Measurements from ENCODE around the gene CLTCL1. TPM values are rescaled to one million over a fixed set of nuclear protein-coding genes. Genes with fewer than 3 reads are reported as not detected.

Gene CLTCL1
- total and polyA plus RNA-seq, 10 donors: 1.0 to 12.4 (median 6.1) TPM

DNA sequence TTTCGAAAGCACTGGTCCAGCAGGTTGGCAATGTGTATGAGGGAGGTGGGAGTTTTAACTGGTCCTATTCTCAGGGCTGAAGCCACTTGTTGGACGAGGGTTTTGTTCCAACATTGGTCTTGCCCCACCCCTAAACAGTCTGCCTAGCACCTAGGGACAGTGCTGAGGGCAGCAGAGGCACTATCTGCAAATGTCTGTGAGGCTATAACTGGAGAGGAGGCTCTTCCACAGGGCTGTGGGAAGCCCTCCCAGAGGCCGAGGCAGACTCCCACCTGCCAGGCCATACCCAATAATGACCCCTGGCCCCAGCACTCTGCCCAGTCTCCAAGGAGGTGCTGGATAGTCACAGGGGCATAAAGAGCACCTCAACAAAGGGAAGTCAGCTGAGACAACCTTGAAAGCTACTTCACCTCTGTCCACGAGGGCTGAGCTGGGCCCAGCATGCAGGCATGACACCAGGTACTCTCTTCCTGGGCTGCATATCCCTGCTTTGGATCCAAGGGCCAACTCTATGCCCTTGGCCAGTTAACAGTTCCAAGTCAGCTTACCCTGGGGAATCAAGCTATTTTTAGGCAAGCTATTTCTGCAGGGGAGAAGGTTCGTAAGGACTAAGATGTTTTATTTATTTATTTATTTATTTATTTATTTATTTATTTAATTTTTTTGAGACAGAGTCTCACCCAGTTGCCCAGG, 72.8 kb downstream of the CLTCL1 start:
- WGBS, 5 donors: 68 to 80% (median 76%) methylated on average over 5 of the region's 5 CpGs
- intact Hi-C loops (cut with DNase I; ENCODE audit: low total_unique reads): no loop called here
- Histone ChIP-seq H3K4me1 (peaks cover 0 to 6% (median 0%) of the 10 kb centered on the region in 6 donors), H3K36me3 (peaks cover 0 to 96% (median 4%) of the 10 kb centered on the region in 6 donors), H3K27ac (no peak overlapping the region), H3K4me3 (no peak overlapping the region), H3K27me3 (replicated peaks in 1 of 7) (no peaks in the 10 kb centered on the region), H3K9me3 (no peaks in the 10 kb centered on the region)
- TF ChIP-seq POLR2AphosphoS5 (IDR thresholded peaks at IDR 0.05) (no peak), POLR2A (IDR thresholded peaks at IDR 0.05) (no peak)
- TF ChIP-seq, protein P1, sequence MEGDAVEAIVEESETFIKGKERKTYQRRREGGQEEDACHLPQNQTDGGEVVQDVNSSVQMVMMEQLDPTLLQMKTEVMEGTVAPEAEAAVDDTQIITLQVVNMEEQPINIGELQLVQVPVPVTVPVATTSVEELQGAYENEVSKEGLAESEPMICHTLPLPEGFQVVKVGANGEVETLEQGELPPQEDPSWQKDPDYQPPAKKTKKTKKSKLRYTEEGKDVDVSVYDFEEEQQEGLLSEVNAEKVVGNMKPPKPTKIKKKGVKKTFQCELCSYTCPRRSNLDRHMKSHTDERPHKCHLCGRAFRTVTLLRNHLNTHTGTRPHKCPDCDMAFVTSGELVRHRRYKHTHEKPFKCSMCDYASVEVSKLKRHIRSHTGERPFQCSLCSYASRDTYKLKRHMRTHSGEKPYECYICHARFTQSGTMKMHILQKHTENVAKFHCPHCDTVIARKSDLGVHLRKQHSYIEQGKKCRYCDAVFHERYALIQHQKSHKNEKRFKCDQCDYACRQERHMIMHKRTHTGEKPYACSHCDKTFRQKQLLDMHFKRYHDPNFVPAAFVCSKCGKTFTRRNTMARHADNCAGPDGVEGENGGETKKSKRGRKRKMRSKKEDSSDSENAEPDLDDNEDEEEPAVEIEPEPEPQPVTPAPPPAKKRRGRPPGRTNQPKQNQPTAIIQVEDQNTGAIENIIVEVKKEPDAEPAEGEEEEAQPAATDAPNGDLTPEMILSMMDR (IDR thresholded peaks at IDR 0.05 in 8 of 11, conservative IDR thresholded peaks at IDR 0.05 in 3 of 11): no peak
- no peak for DNase-seq

DNA sequence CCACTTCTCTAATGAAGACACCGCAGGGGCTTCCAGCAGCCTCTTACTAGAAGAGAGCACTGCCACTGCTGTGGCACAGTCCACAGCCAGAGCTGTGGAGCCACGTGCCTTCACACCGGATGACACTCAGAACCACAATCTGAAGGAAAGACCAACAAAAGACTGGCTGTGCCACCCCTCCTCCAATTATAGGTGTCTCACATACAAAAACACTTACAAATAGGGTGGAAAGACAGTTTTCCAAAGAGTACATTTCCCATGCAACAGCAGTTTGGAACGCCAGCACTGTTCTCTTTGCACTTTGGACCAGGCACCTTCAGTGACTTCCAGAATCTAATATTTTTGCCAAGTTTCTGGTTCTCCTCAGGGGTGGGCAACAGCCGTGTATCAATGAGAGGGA, 74.9 kb downstream of the CLTCL1 start:
- 81 to 98% (median 90%) methylated on average over 4 to 5 of the region's 5 CpGs for WGBS, 5 donors
- no peak for TF ChIP-seq POLR2A (IDR thresholded peaks at IDR 0.05)
- TF ChIP-seq, protein P1 (IDR thresholded peaks at IDR 0.05 in 8 of 11, conservative IDR thresholded peaks at IDR 0.05 in 3 of 11): no peak
- TF ChIP-seq POLR2AphosphoS5 (IDR thresholded peaks at IDR 0.05): no peak

DNA sequence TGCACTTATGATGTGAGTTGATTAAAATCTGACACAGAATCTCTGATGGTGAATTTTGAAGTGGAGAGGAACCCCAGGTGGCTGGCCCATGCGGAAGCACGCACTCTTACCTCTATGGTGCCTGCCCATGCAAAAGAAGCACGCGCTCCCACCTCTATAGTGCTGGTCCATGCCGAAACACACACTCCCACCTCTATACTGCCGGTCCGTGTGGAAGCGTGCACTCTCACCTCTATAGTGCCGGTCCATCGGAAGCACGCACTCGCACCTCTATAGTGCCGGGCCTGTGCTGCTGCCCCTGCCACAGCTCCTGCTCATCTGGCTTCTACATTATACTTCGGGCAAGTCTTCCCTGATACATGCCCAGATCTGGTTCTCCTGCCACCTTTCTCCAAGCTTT, 76.2 kb downstream of the CLTCL1 start:
- no peak for DNase-seq
- intact Hi-C loops (cut with DNase I; ENCODE audit: low total_unique reads): no loop called here
- Histone ChIP-seq H3K4me1 (peaks cover 0 to 6% (median 0%) of the 10 kb centered on the region in 6 donors), H3K4me3 (no peak overlapping the region), H3K9me3 (no peaks in the 10 kb centered on the region), H3K27me3 (replicated peaks in 1 of 7) (no peaks in the 10 kb centered on the region), H3K27ac (no peak overlapping the region), H3K36me3 (peaks cover 0 to 74% (median 0%) of the 10 kb centered on the region in 6 donors)
- 95 to 98% (median 97%) methylated on average over 14 of the region's 14 CpGs for WGBS, 5 donors
- TF ChIP-seq, protein P1 (IDR thresholded peaks at IDR 0.05 in 8 of 11, conservative IDR thresholded peaks at IDR 0.05 in 3 of 11): no peak
- no peak for TF ChIP-seq POLR2A (IDR thresholded peaks at IDR 0.05)
- no peak for TF ChIP-seq POLR2AphosphoS5 (IDR thresholded peaks at IDR 0.05)

More for the DNA sequence above, 74.9 kb downstream of the CLTCL1 start:
- intact Hi-C loops (cut with DNase I; ENCODE audit: low total_unique reads): no loop called here
- H3K4me3 ChIP-seq: no peak overlapping the region
- H3K27me3 ChIP-seq (replicated peaks in 1 of 7): no peaks in the 10 kb centered on the region
- H3K4me1 ChIP-seq: peaks cover 0 to 6% (median 0%) of the 10 kb centered on the region in 6 donors
- no peak overlapping the region for H3K27ac ChIP-seq
- H3K36me3 ChIP-seq: peaks cover 0 to 82% (median 4%) of the 10 kb centered on the region in 6 donors
- H3K9me3 ChIP-seq: no peaks in the 10 kb centered on the region
- no peak for DNase-seq

DNA sequence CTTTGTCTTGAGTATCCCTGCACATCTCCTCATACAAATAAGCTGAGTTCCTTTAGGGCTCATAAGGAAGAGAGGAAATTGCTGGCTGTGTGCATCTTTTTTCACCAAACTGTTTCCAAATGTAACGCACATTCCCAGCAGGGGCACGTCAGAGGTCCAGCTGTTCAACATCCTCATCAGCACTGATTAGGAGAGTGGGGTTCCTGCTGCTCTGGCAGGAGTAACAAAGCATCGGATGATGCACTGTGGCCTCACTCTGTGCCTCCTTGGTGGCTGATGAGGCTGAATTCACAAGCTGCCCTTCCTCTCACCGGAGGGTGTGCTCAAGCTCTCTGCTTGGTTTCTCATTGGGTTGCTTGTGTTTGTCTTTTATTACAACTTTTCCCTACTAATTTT, 77.4 kb downstream of the CLTCL1 start:
- peaks cover 0 to 6% (median 0%) of the 10 kb centered on the region in 6 donors for H3K4me1 ChIP-seq
- no peak overlapping the region for H3K27ac ChIP-seq
- 58 to 85% (median 79%) methylated on average over 4 of the region's 4 CpGs for WGBS, 5 donors
- H3K36me3 ChIP-seq: peaks cover 0 to 74% (median 7%) of the 10 kb centered on the region in 6 donors
- TF ChIP-seq, protein P1 (IDR thresholded peaks at IDR 0.05 in 8 of 11, conservative IDR thresholded peaks at IDR 0.05 in 3 of 11): no peak
- TF ChIP-seq POLR2AphosphoS5 (IDR thresholded peaks at IDR 0.05): peak in 1 of 3 donors; percentile 38
- intact Hi-C loops (cut with DNase I; ENCODE audit: low total_unique reads): no loop called here
- no peak for DNase-seq
- H3K27me3 ChIP-seq (replicated peaks in 1 of 7): no peaks in the 10 kb centered on the region
- H3K9me3 ChIP-seq: no peaks in the 10 kb centered on the region
- H3K4me3 ChIP-seq: no peak overlapping the region
